HEK293T (cell line): ENCODE data around the gene RPLP2.

Experiments used
- BHLHE40 ChIP-seq: fragments of 450-650 bp; IDR thresholded peaks from 2 replicates; pipeline ENCODE4 v1.6.1; 2016; ENCODE audit warnings: mild to moderate bottlenecking, moderate library complexity, borderline replicate concordance
- CTBP1 ChIP-seq: fragments of 450-650 bp; IDR thresholded peaks from 2 replicates; pipeline ENCODE4 v1.6.1; 2016; ENCODE audit warnings: borderline replicate concordance
- ELF4 ChIP-seq: fragments of 450-650 bp; IDR thresholded peaks from 2 replicates; pipeline ENCODE4 v1.6.1; 2017; ENCODE audit warnings: antibody characterized with exemption
- FOXK2 ChIP-seq: fragments of 450-650 bp; IDR thresholded peaks from 2 replicates; pipeline ENCODE4 v1.6.1; 2016; ENCODE audit warnings: mild to moderate bottlenecking
- HDGF ChIP-seq: fragments of 450-650 bp; IDR thresholded peaks from 2 replicates; pipeline ENCODE4 v1.6.1; 2017; ENCODE audit warnings: antibody characterized with exemption, borderline replicate concordance
- L3MBTL2 ChIP-seq: fragments of 450-650 bp; conservative IDR thresholded peaks from 2 replicates; pipeline ENCODE4 v1.6.1; 2016; ENCODE audit warnings: mild to moderate bottlenecking
- LEF1 ChIP-seq: fragments of 450-650 bp; IDR thresholded peaks from 2 replicates; pipeline ENCODE4 v1.6.1; 2017; ENCODE audit warnings: mild to moderate bottlenecking, borderline replicate concordance
- NFRKB ChIP-seq: fragments of 450-650 bp; IDR thresholded peaks from 2 replicates; pipeline ENCODE4 v1.6.1; 2016; ENCODE audit warnings: mild to moderate bottlenecking, moderate library complexity
- PKNOX1 ChIP-seq: fragments of 450-650 bp; IDR thresholded peaks from 2 replicates; pipeline ENCODE4 v1.6.1; 2016
- SUZ12 ChIP-seq: fragments of 450-650 bp; IDR thresholded peaks from 2 replicates; pipeline ENCODE4 v1.6.1; 2016; ENCODE audit warnings: mild to moderate bottlenecking
- TARDBP ChIP-seq: fragments of 450-650 bp; IDR thresholded peaks from 2 replicates; pipeline ENCODE4 v1.6.1; 2016
- ZNF384 ChIP-seq: fragments of 450-650 bp; IDR thresholded peaks from 2 replicates; pipeline ENCODE4 v1.6.1; 2016

- TF ChIP-seq LEF1 (no peak), HDGF (no peak), SUZ12 (no peak), BHLHE40 (no peak), FOXK2 (no peak), ZNF384 (no peak), PKNOX1 (no peak), ELF4 (no peak), CTBP1 (no peak), NFRKB (no peak), L3MBTL2 (no peak), TARDBP (no peak)
These were observed 27.2 kb upstream of the RPLP2 start for GRCh38 chr11:782264-783174.
